PC-3 (cell line): ENCODE results near the gene SLC35F3. TPM values are rescaled to one million over a fixed set of nuclear protein-coding genes. Genes with fewer than 3 reads are reported as not detected.

Experiments
- ATAC-seq: fragments of 200-7000 bp; cut with Tn5 transposase; 2 replicates; pipeline ENCODE4 v1.9.1; 2020; ENCODE audit warnings: mild to moderate bottlenecking, moderate library complexity
- BruUV-seq: library from RNA; stranded (reverse); fragments of 400-500 nt; replicated peaks from 2 replicates; lab custom pipeline; 2021; lab: Mats Ljungman, UMichigan
- CTCF ChIA-PET: fragments of 300-600 bp; sonication (Branson Sonifier 250); formaldehyde crosslinking; loops from one replicate; lab custom pipeline; 2022; ENCODE audit warnings: antibody characterized with exemption; lab: Charles Lee
- POLR2A ChIA-PET: fragments of 300-600 bp; sonication (Branson Sonifier 250); formaldehyde crosslinking; loops from one replicate; lab custom pipeline; 2022; ENCODE audit warnings: antibody characterized with exemption; ENCODE audit not compliant: unreplicated experiment; lab: Charles Lee
- DNase-seq: peaks from one replicate; pipeline ENCODE4 v3.0.0-alpha.2; 2015
- H2AFZ ChIP-seq: fragments of 300-600 bp; sonication (generic); 2 replicates; pipeline ENCODE4 v1.6.0; 2016; ENCODE audit warnings: antibody characterized with exemption, low read length
- H3F3A ChIP-seq: fragments of 300-600 bp; sonication (generic); one replicate; pipeline ENCODE4 v1.6.0; 2017; ENCODE audit warnings: antibody characterized with exemption, low read length, control low read depth, mild to moderate bottlenecking; ENCODE audit not compliant: unreplicated experiment
- H3K27ac ChIP-seq: fragments of 300-600 bp; sonication (generic); 2 replicates; pipeline ENCODE4 v1.5.1; 2016; ENCODE audit warnings: mild to moderate bottlenecking, low read length
- H3K27me3 ChIP-seq: fragments of 300-600 bp; sonication (generic); 2 replicates; pipeline ENCODE4 v1.6.1; 2016; ENCODE audit warnings: low read length, mixed read lengths
- H3K36me3 ChIP-seq: fragments of 300-600 bp; sonication (generic); 2 replicates; pipeline ENCODE4 v1.6.1; 2016; ENCODE audit warnings: low read depth, mixed run types, low read length, mixed read lengths
- H3K4me1 ChIP-seq: fragments of 300-600 bp; sonication (generic); 2 replicates; pipeline ENCODE4 v1.5.1; 2016; ENCODE audit warnings: low read length; ENCODE audit not compliant: insufficient read depth
- H3K4me2 ChIP-seq: fragments of 300-600 bp; sonication (generic); 2 replicates; pipeline ENCODE4 v1.6.0; 2016; ENCODE audit warnings: low read length
- H3K4me3 ChIP-seq: fragments of 300-600 bp; sonication (generic); 2 replicates; pipeline ENCODE4 v1.5.1; 2016; ENCODE audit warnings: mild to moderate bottlenecking, low read length, mixed read lengths
- H3K79me2 ChIP-seq: fragments of 300-600 bp; sonication (generic); 2 replicates; pipeline ENCODE4 v1.6.1; 2017; ENCODE audit warnings: low read length, mixed read lengths
- H3K9ac ChIP-seq: fragments of 300-600 bp; sonication (generic); 2 replicates; pipeline ENCODE4 v1.6.0; 2016; ENCODE audit warnings: mild to moderate bottlenecking, low read length
- H3K9me2 ChIP-seq: fragments of 300-600 bp; sonication (generic); replicated peaks from 2 replicates; pipeline ENCODE4 v1.6.1; 2016; ENCODE audit warnings: mixed run types, low read length, mixed read lengths
- H3K9me3 ChIP-seq: fragments of 300-600 bp; sonication (generic); 2 replicates; pipeline ENCODE4 v1.6.1; 2016; ENCODE audit warnings: low read length, mixed read lengths
- H4K20me1 ChIP-seq: fragments of 300-600 bp; sonication (generic); 2 replicates; pipeline ENCODE4 v1.6.1; 2016; ENCODE audit warnings: low read length, mixed read lengths
- EZH2 ChIP-seq: fragments of 300-600 bp; sonication (generic); IDR thresholded peaks from one replicate; pipeline ENCODE4 v1.6.1; 2017; ENCODE audit warnings: antibody characterized with exemption, mild to moderate bottlenecking, low read length; ENCODE audit not compliant: unreplicated experiment
- EZH2phosphoT487 ChIP-seq: fragments of 300-600 bp; sonication (generic); IDR thresholded peaks from 2 replicates; pipeline ENCODE4 v1.6.1; 2018; ENCODE audit warnings: mild to moderate bottlenecking, antibody characterized with exemption, low read length, borderline replicate concordance
- intact Hi-C: fragments of 100-400 bp; cut with micrococcal nuclease; formaldehyde crosslinking; loops from 2 replicates; pipeline ENCODE4 v1.9.0; 2023
- total RNA-seq: library from RNA; depleted of rRNA; stranded (reverse); fragments of >200 nt; gene quantifications from 2 replicates; pipeline ENCODE4 v1.2.3, GENCODE V29; 2014
- TF ChIP-seq, protein P1 (sequence below): fragments of 300-600 bp; sonication (generic); conservative IDR thresholded peaks from 2 replicates; pipeline ENCODE4 v1.5.1; 2017; ENCODE audit warnings: antibody characterized with exemption, low read depth, mild to moderate bottlenecking, low read length

SLC35F3 gene
- total RNA-seq, 1 experiment from 2014 or later: 17.7 TPM

DNA sequence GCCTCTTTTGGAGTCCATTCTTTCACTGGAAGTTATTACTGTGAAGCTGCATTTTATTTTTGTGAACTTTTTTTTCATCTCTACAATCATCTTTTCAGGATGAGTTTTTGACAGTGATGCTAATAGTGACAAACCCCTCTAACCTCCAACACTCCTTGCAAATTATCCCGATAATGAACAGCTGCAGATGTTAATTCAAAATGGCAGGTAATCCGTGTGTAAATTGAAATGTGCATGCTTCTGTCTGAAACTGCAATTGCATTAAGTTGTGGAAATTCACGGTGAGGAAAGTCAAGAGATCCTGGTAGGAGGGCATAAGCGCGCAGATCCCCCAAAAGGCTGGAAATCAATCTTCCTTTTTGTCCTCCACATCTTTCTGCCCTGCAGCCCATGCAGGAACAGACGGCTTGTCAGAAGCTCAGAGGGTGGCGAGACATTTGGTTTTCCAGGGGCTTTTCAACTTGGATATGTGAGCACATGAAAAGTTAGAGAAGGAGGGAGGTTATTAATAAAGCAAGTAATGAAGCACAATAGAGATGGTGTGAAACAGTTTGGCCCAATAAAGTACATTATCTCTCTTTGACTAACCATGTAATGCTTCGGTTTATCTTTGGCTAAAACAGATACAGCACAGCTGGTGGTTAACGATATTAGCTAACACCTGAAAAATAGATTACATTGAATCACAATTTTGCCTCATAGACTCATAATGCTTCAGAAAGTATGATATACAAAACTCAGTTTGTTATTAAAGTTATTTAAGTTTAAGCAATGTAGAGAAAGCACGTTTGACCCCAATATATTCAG is 325.3 kb downstream of the SLC35F3 start:
- TF ChIP-seq, protein P1, sequence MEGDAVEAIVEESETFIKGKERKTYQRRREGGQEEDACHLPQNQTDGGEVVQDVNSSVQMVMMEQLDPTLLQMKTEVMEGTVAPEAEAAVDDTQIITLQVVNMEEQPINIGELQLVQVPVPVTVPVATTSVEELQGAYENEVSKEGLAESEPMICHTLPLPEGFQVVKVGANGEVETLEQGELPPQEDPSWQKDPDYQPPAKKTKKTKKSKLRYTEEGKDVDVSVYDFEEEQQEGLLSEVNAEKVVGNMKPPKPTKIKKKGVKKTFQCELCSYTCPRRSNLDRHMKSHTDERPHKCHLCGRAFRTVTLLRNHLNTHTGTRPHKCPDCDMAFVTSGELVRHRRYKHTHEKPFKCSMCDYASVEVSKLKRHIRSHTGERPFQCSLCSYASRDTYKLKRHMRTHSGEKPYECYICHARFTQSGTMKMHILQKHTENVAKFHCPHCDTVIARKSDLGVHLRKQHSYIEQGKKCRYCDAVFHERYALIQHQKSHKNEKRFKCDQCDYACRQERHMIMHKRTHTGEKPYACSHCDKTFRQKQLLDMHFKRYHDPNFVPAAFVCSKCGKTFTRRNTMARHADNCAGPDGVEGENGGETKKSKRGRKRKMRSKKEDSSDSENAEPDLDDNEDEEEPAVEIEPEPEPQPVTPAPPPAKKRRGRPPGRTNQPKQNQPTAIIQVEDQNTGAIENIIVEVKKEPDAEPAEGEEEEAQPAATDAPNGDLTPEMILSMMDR: no peak
- TF ChIP-seq EZH2: no peak
- TF ChIP-seq EZH2phosphoT487: no peak
- no peaks in the 10 kb centered on the region for H3K9me3 ChIP-seq
- no peak overlapping the region for H3K4me3 ChIP-seq
- no peaks in the 10 kb centered on the region for H3K27me3 ChIP-seq
- POLR2A ChIA-PET: no interaction called here
- no peak overlapping the region for H3K4me2 ChIP-seq
- no TSS peak for BruUV-seq
- H3F3A ChIP-seq: no peaks in the 10 kb centered on the region
- DNase-seq (no peak), ATAC-seq (no peak)
- H3K27ac ChIP-seq: no peak overlapping the region
- H3K36me3 ChIP-seq: no peaks in the 10 kb centered on the region
- CTCF ChIA-PET: interaction anchor here (1.0 kb wide), 1 partner anchor 80 kb away, joined by 4 read pairs; no protein-coding TSS in a partner anchor
- no peaks in the 10 kb centered on the region for H4K20me1 ChIP-seq
- no peaks in the 10 kb centered on the region for H3K4me1 ChIP-seq
- H3K9ac ChIP-seq: no peak overlapping the region
- intact Hi-C loops: no loop called here
- H3K9me2 ChIP-seq: no peaks in the 10 kb centered on the region
- H3K79me2 ChIP-seq: no peaks in the 10 kb centered on the region
- no peak overlapping the region for H2AFZ ChIP-seq

DNA sequence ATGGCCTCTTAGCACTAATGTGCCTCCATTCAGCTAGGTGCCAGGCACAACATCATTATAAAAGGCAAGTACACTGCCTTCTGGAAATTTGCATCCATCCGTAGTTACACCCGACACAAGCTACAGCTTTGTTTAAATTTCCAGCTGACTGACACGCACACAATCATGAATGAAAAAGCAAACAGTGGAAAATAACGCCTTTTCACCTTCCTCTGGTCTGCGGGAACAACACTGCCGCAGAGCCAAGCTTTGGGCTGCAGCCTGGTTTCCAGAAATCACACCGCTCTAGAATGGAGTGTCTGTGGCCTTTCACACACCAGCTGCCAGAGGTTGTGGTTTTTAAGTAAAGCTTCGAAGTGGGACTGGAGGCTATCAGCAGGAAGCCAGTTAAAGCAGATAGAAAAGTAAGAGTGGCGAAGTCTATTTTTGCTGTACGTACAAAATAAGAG is 326.0 kb downstream of the SLC35F3 start:
- H3K27me3 ChIP-seq: no peaks in the 10 kb centered on the region
- no peaks in the 10 kb centered on the region for H4K20me1 ChIP-seq
- H3K4me1 ChIP-seq: no peaks in the 10 kb centered on the region
- DNase-seq (no peak), ATAC-seq (no peak)
- H3K9me3 ChIP-seq: no peaks in the 10 kb centered on the region
- no peak overlapping the region for H3K4me2 ChIP-seq
- H3K9me2 ChIP-seq: no peaks in the 10 kb centered on the region
- no TSS peak for BruUV-seq
- CTCF ChIA-PET: interaction anchor here (1.0 kb wide), 1 partner anchor 80 kb away, joined by 4 read pairs; no protein-coding TSS in a partner anchor
- H2AFZ ChIP-seq: no peak overlapping the region
- no peaks in the 10 kb centered on the region for H3F3A ChIP-seq
- H3K79me2 ChIP-seq: no peaks in the 10 kb centered on the region
- TF ChIP-seq, protein P1: no peak
- TF ChIP-seq EZH2: no peak
- no peak for TF ChIP-seq EZH2phosphoT487
- no peak overlapping the region for H3K4me3 ChIP-seq
- H3K9ac ChIP-seq: no peak overlapping the region
- intact Hi-C loops: no loop called here
- no peaks in the 10 kb centered on the region for H3K36me3 ChIP-seq
- POLR2A ChIA-PET: no interaction called here
- H3K27ac ChIP-seq: no peak overlapping the region
